ENCODE measurements around the gene TCERG1. TPM values are rescaled to one million over a fixed set of nuclear protein-coding genes. Genes with fewer than 3 reads are reported as not detected.

Gene TCERG1
- 100 to 1,000 TPM in 3 of 8 experiments, 10 to 100 TPM in 5; 50.0 to 152 (median 86.1) TPM for total RNA-seq

GRCh38 chr5:146446861-146447733 lies at the start of gene TCERG1:
TSS of gene TCERG1 (plus strand) at chr5:146447333. CDS start at chr5:146447350, 17 bp downstream.
- 0 to 6% (median 4%) methylated on average over 3 to 22 of the region's 68 CpGs; no CpG with 5 or more reads in 2 of the 10 experiments for WGBS, 10 experiments
- ATAC-seq (replicated peaks in 6 of 8): peak; percentile 89 to 92 (median 91)
- Histone ChIP-seq H3K4me1 (replicated peaks in 1 of 2) (peaks cover 3 to 11% of the 10 kb centered on the region in 2 donors), H3K27ac (peak within 1 kb of the TSS; percentile 96 to 98), H3K4me3 (peak within 1 kb of the TSS; percentile 79 to 97 (median 92))
- in situ Hi-C loops (cut with MboI; ENCODE audit: low pct_unique_long_range_greater_than_20kb in 2 of 9, low sequenced_read_pairs in 9 of 9, unreplicated experiment in 9 of 9): loop anchor here in 1 of 9 experiments (25.0 kb wide), 1 partner anchor 160 kb away; no protein-coding TSS in a partner anchor

GRCh38 chr5:146398826-146399225 lies 48.3 kb upstream of the TCERG1 start:
- Histone ChIP-seq H3K4me1 (replicated peaks in 1 of 2) (no peaks in the 10 kb centered on the region), H3K4me3 (no peak overlapping the region), H3K27ac (no peak overlapping the region)
- 0 to 100% (median 75%) methylated on average over 1 to 3 of the region's 4 CpGs; no CpG with 5 or more reads in 1 of the 10 experiments for WGBS, 10 experiments
- in situ Hi-C loops (cut with MboI; ENCODE audit: low pct_unique_long_range_greater_than_20kb in 2 of 9, low sequenced_read_pairs in 9 of 9, unreplicated experiment in 9 of 9): loop anchor here in 1 of 9 experiments (10.0 kb wide), 1 partner anchor 104 kb away; no protein-coding TSS in a partner anchor
- ATAC-seq (replicated peaks in 6 of 8): no peak

GRCh38 chr5:146399481-146399880 lies 47.7 kb upstream of the TCERG1 start:
- in situ Hi-C loops (cut with MboI; ENCODE audit: low pct_unique_long_range_greater_than_20kb in 2 of 9, low sequenced_read_pairs in 9 of 9, unreplicated experiment in 9 of 9): loop anchor here in 1 of 9 experiments (10.0 kb wide), 1 partner anchor 105 kb away; no protein-coding TSS in a partner anchor
- ATAC-seq (replicated peaks in 6 of 8): no peak
- no peak overlapping the region for H3K27ac ChIP-seq
- no peaks in the 10 kb centered on the region for H3K4me1 ChIP-seq (replicated peaks in 1 of 2)
- WGBS, 10 experiments: 100% methylated on average over 1 of the region's 1 CpG; no CpG with 5 or more reads in 8 of the 10 experiments
- no peak overlapping the region for H3K4me3 ChIP-seq

DNA sequence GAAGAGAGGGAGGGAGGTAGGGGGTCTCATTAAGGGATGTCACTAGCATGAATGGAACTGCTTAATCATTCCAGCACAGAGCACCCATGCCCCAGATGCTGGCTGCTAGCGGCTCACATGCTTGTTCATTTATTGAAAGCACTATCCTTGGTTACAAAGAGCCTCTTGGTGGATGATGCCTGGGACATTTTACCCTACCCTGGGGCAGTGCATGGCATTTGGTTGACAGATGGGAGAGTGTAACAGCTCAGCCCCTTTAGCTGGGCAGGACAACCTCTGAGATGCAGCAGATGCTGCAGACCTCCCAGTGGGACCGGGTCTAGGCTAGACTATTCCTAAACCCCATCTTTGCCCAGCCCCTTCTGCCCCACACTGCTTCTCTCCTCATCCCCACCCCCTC lies 46.9 kb upstream of the TCERG1 start:
- WGBS, 10 experiments: 0 to 100% (median 100%) methylated on average over 1 of the region's 2 CpGs; no CpG with 5 or more reads in 7 of the 10 experiments
- H3K4me1 ChIP-seq (replicated peaks in 1 of 2): no peaks in the 10 kb centered on the region
- in situ Hi-C loops (cut with MboI; ENCODE audit: low pct_unique_long_range_greater_than_20kb in 2 of 9, low sequenced_read_pairs in 9 of 9, unreplicated experiment in 9 of 9): no loop called here
- no peak overlapping the region for H3K4me3 ChIP-seq
- no peak overlapping the region for H3K27ac ChIP-seq
- ATAC-seq (replicated peaks in 6 of 8): peak in 1 of 8 experiments; percentile 35

DNA sequence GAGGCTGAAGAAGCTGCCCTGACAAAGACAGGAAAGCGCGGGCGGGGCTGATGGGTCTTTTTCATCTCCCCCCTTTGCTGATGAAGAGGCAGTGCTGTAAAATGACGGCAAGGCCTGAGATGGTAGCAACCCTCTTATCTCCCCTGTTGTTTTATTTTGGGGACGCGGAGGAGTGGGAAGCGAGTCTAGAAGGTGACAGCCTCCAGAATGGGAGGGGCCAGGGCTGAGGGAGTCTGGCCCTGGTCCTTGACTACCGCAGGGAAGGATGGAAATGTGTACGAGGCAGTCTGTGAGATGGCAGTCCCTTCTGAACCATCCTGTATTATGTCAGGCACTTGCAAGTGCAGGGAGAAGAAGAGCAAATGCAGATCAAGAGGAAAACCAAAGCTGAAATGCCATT lies 46.1 kb upstream of the TCERG1 start:
- no peak overlapping the region for H3K4me3 ChIP-seq
- H3K27ac ChIP-seq: no peak overlapping the region
- no peak for ATAC-seq (replicated peaks in 6 of 8)
- H3K4me1 ChIP-seq (replicated peaks in 1 of 2): no peaks in the 10 kb centered on the region
- in situ Hi-C loops (cut with MboI; ENCODE audit: low pct_unique_long_range_greater_than_20kb in 2 of 9, low sequenced_read_pairs in 9 of 9, unreplicated experiment in 9 of 9): no loop called here
- WGBS, 10 experiments: 0 to 100% (median 80%) methylated on average over 1 to 7 of the region's 9 CpGs; no CpG with 5 or more reads in 1 of the 10 experiments

- in situ Hi-C loops (cut with MboI; ENCODE audit: low pct_unique_long_range_greater_than_20kb in 2 of 9, low sequenced_read_pairs in 9 of 9, unreplicated experiment in 9 of 9): no loop called here
- H3K4me1 ChIP-seq (replicated peaks in 1 of 2): peaks cover 0 to 5% of the 10 kb centered on the region in 2 donors
- peak in 1 of 8 experiments; percentile 11 for ATAC-seq (replicated peaks in 6 of 8)
- H3K27ac ChIP-seq: no peak overlapping the region
- no peak overlapping the region for H3K4me3 ChIP-seq
- 8 to 80% (median 53%) methylated on average over 1 to 3 of the region's 4 CpGs; no CpG with 5 or more reads in 4 of the 10 experiments for WGBS, 10 experiments
Measured at GRCh38 chr5:146402949-146403348, 44.2 kb upstream of the TCERG1 start.

DNA sequence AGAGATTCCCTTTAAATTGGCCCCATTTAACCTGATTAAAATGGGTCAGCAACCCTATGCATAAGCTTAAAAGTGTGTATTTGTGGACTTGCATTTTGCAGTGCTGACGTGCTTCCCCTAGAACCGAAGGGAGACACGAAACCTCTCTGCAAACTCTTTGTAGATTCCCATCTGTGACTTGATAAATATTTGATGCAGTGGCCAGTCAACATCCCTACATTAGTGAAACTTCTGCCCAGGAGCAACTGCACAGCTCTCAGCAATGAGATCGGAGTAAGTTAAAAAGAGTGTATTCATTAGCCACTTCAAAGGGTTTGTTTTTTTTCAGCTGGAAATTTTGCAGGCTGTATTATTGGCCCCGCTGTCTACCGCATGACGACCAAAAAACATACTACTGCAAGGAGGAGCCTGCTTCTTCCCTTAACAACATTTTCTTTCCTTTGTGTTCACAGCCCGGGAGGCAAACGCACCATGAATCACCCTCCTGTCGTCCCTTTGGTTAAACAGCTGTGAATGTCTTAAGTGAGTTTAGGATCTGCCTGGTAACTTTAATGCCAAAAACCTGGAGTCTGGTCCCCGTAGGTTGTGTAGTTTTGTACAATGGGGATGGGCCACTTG lies 38.0 kb upstream of the TCERG1 start:
- 0 to 27% (median 7%) methylated on average over 2 to 9 of the region's 11 CpGs; no CpG with 5 or more reads in 1 of the 10 experiments for WGBS, 10 experiments
- no peak overlapping the region for H3K27ac ChIP-seq
- H3K4me1 ChIP-seq (replicated peaks in 1 of 2): peaks cover 7 to 21% of the 10 kb centered on the region in 2 donors
- peak; percentile 55 to 98 (median 78) for ATAC-seq (replicated peaks in 6 of 8)
- no peak overlapping the region for H3K4me3 ChIP-seq
- in situ Hi-C loops (cut with MboI; ENCODE audit: low pct_unique_long_range_greater_than_20kb in 2 of 9, low sequenced_read_pairs in 9 of 9, unreplicated experiment in 9 of 9): no loop called here

DNA sequence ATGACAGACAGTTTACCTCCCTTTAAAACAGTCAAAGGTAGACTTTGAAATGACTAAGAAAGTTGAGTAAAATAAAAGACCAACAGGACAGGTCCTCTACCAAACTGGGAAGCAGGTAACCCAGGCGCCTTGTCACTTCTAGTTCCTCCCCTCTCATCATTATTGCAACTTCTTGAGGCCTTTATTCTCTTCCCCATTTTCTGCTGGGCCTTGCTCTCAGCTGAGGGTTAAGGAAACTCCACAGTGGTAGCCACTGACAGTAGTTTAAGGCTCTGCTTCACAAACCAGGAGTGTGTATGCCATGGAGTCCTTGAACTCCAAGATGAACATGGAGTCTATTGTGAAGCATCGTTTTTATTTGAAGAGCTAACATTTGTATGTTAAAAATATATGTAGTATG lies 36.9 kb upstream of the TCERG1 start:
- ATAC-seq (replicated peaks in 6 of 8): no peak
- WGBS, 10 experiments: 65 to 100% (median 89%) methylated on average over 1 to 2 of the region's 2 CpGs; no CpG with 5 or more reads in 4 of the 10 experiments
- in situ Hi-C loops (cut with MboI; ENCODE audit: low pct_unique_long_range_greater_than_20kb in 2 of 9, low sequenced_read_pairs in 9 of 9, unreplicated experiment in 9 of 9): no loop called here
- Histone ChIP-seq H3K27ac (no peak overlapping the region), H3K4me3 (no peak overlapping the region), H3K4me1 (replicated peaks in 1 of 2) (peaks cover 7 to 21% of the 10 kb centered on the region in 2 donors)

DNA sequence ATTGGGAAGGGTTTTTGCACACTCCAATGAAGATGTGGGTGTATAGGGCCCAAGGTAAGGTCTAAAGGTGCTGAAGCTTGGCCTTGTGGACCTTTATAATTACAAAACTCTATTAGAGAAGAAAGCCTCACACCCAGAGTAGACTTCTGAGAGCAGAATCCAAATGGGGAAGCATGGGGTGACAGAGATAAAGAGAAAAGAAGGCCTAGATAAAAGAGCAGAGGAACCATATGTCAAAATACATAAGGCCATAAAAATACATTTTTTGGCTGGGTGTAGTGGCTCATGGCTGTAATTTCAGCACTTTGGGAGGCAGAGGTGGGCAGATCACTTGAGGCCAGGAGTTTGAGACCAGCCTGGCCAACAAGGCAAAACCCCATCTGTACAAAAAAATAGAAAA lies 27.4 kb upstream of the TCERG1 start:
- Histone ChIP-seq H3K4me3 (no peak overlapping the region), H3K4me1 (replicated peaks in 1 of 2) (no peaks in the 10 kb centered on the region), H3K27ac (no peak overlapping the region)
- ATAC-seq (replicated peaks in 6 of 8): no peak
- in situ Hi-C loops (cut with MboI; ENCODE audit: low pct_unique_long_range_greater_than_20kb in 2 of 9, low sequenced_read_pairs in 9 of 9, unreplicated experiment in 9 of 9): loop anchor here in 1 of 9 experiments (10.0 kb wide), 1 partner anchor 125 kb away; no protein-coding TSS in a partner anchor

DNA sequence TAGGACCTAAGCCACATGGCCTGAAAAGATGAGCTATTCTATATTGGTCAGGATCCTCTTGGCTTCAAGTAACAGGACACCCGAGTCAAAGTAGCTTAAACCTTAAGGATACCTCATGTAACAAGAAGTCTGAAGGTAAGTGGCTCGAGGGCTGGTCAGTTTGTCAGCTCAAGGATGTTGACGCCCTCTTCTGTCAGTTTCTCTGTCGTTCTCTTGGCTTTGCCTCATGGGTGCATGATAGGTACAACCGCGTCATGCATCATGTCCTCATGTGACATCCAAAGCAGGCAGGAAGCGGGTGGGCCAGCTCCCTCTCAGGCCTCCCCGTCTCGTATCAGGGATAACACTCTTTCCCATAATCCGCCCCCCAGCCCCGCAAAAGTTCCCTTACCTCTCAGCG lies 22.1 kb upstream of the TCERG1 start:
- no peak overlapping the region for H3K4me3 ChIP-seq
- H3K4me1 ChIP-seq (replicated peaks in 1 of 2): peaks cover 0 to 4% of the 10 kb centered on the region in 2 donors
- ATAC-seq (replicated peaks in 6 of 8): no peak
- WGBS, 10 experiments: 20 to 73% (median 50%) methylated on average over 1 to 12 of the region's 12 CpGs; no CpG with 5 or more reads in 3 of the 10 experiments
- H3K27ac ChIP-seq: no peak overlapping the region
- in situ Hi-C loops (cut with MboI; ENCODE audit: low pct_unique_long_range_greater_than_20kb in 2 of 9, low sequenced_read_pairs in 9 of 9, unreplicated experiment in 9 of 9): loop anchor here in 2 of 9 experiments (10.0 to 25.0 kb wide), 2 partner anchors 130 to 138 kb away; no protein-coding TSS in a partner anchor

DNA sequence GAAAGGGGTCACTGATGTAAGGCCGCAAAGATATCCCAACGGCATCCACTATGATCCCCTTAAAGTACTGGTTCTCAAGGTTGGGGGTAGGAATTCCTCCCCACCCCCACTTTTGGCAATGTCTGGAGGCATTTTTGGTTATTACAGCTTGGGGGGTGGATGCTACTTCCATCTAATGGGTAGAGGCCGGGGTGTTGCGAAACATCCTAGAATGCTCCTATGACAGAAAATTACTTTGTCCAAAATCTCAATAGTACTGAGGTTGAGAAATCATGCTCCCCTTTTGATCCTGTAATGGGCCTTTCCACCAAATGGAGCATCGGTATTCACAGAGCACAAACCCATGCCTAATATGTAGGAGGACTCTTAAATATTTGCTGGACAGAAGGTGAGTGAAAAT lies 20.8 kb upstream of the TCERG1 start:
- H3K4me1 ChIP-seq (replicated peaks in 1 of 2): peaks cover 0 to 4% of the 10 kb centered on the region in 2 donors
- no peak overlapping the region for H3K27ac ChIP-seq
- H3K4me3 ChIP-seq: no peak overlapping the region
- WGBS, 10 experiments: 0 to 88% (median 68%) methylated on average over 1 to 5 of the region's 5 CpGs; no CpG with 5 or more reads in 2 of the 10 experiments
- in situ Hi-C loops (cut with MboI; ENCODE audit: low pct_unique_long_range_greater_than_20kb in 2 of 9, low sequenced_read_pairs in 9 of 9, unreplicated experiment in 9 of 9): loop anchor here in 2 of 9 experiments (10.0 to 25.0 kb wide), 2 partner anchors 132 to 139 kb away; no protein-coding TSS in a partner anchor
- peak in 2 of 8 experiments; percentile 13 to 18 for ATAC-seq (replicated peaks in 6 of 8)

DNA sequence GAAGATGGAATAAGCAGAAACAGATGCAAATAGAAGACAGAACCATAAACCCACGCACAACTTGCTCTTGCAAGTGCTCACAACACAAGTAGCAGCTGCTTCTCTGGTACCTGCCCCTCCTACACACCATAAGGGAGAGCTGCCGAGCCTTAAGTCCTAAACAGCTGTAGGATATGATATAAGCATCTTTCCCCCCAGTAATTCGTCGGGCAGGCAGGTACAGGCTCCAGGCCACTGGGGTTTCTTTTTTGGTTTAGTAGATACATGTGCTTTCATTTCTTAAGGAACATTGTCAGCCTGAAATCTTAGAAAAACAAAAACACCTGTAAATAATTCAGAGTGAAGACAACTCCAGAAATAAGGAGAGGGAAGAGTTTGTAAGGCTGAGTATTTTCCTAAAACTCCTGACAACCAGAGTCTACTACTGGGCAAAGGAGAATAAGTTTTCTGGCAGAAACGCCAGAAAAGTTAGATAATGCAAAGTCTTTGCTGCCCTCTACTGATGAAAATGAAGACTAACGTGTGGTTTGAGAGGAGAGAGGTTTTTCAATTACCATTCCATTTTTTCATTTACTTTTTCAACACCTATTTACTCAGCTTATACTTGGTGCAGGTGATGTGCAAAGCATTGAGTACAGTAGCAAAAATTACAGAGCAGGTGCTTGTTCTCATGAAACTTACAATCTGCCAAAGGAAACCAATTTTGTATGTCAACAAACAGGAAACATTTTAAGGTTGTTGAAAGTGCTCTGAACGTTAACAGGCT lies 20.1 kb upstream of the TCERG1 start:
- in situ Hi-C loops (cut with MboI; ENCODE audit: low pct_unique_long_range_greater_than_20kb in 2 of 9, low sequenced_read_pairs in 9 of 9, unreplicated experiment in 9 of 9): loop anchor here in 2 of 9 experiments (10.0 to 25.0 kb wide), 2 partner anchors 132 to 140 kb away; no protein-coding TSS in a partner anchor
- H3K4me1 ChIP-seq (replicated peaks in 1 of 2): peaks cover 0 to 4% of the 10 kb centered on the region in 2 donors
- WGBS, 10 experiments: 0 to 83% (median 40%) methylated on average over 1 to 6 of the region's 7 CpGs; no CpG with 5 or more reads in 1 of the 10 experiments
- ATAC-seq (replicated peaks in 6 of 8): peak in 5 of 8 experiments; percentile 46 to 80 (median 64)
- no peak overlapping the region for H3K4me3 ChIP-seq
- no peak overlapping the region for H3K27ac ChIP-seq

All from motor neuron (in vitro differentiated cells).